Stimulated activated naive B cell treated with anti-CD40 and anti-IgM and Interleukin-4, amounts not matched to agents 10 μg/mL and 1 μg/mL and 100 μg/mL, for 72 hours (primary cell): Measurements from ENCODE around the gene COMT.

Experiments used
- ATAC-seq, 2 donors: fragments of 150-1000 bp; cut with Tn5 transposase; replicated peaks; 2 replicates each; pipeline ENCODE4 v1.10.0; 2021; ENCODE audit warnings: moderate library complexity in 1 of 2
- DNase-seq: peaks from one replicate; pipeline ENCODE4 v3.0.0; 2021
- H3K27ac Mint-ChIP-seq: one replicate; pipeline ENCODE4 v1.8.0; 2022; ENCODE audit warnings: mild to moderate bottlenecking, mixed read lengths
- H3K27me3 Mint-ChIP-seq, 2 donors: one replicate each; pipeline ENCODE4 v1.8.0; 2022; ENCODE audit warnings: mixed read lengths in 2 of 2
- H3K36me3 Mint-ChIP-seq, 2 donors: one replicate each; pipeline ENCODE4 v1.8.0; 2022; ENCODE audit warnings: mixed read lengths in 2 of 2, mild to moderate bottlenecking in 1 of 2
- H3K4me1 Mint-ChIP-seq, 2 donors: one replicate each; pipeline ENCODE4 v1.8.0; 2022; ENCODE audit warnings: mixed read lengths in 2 of 2, mild to moderate bottlenecking in 1 of 2
- H3K4me3 Mint-ChIP-seq, 2 donors: one replicate each; pipeline ENCODE4 v1.8.0; 2022; ENCODE audit warnings: mild to moderate bottlenecking in 2 of 2, mixed read lengths in 2 of 2, moderate library complexity in 1 of 2
- H3K9me3 Mint-ChIP-seq, 2 donors: one replicate each; pipeline ENCODE4 v1.8.0; 2022; ENCODE audit warnings: mixed read lengths in 2 of 2, mild to moderate bottlenecking in 1 of 2

COMT gene

GRCh38 chr22:19989725-19990067, 48.1 kb downstream of the COMT start:
- DNase-seq, result no peak
- no peak for ATAC-seq
- Mint-ChIP-seq H3K36me3 (no peaks in the 10 kb centered on the region), H3K27ac (no peak overlapping the region), H3K9me3 (no peaks in the 10 kb centered on the region), H3K4me3 (no peak overlapping the region), H3K27me3 (peaks cover under 1 to 13% of the 10 kb centered on the region in 2 donors), H3K4me1 (peaks cover 8 to 17% of the 10 kb centered on the region in 2 donors)

GRCh38 chr22:19990188-19990587, 48.6 kb downstream of the COMT start:
- peaks cover 0 to 2% of the 10 kb centered on the region in 2 donors for H3K9me3 Mint-ChIP-seq
- ATAC-seq (no peak), DNase-seq (no peak)
- H3K36me3 Mint-ChIP-seq, result no peaks in the 10 kb centered on the region
- peaks cover 12% of the 10 kb centered on the region in 2 donors for H3K4me1 Mint-ChIP-seq
- H3K27me3 Mint-ChIP-seq, result peaks cover 6 to 14% of the 10 kb centered on the region in 2 donors
- H3K4me3 Mint-ChIP-seq, result no peak overlapping the region
- no peak overlapping the region for H3K27ac Mint-ChIP-seq

GRCh38 chr22:19990609-19991394, 49.2 kb downstream of the COMT start:
- DNase-seq, result no peak

GRCh38 chr22:19991395-19991644, 49.7 kb downstream of the COMT start:
- DNase-seq, result no peak
- H3K4me1 Mint-ChIP-seq, result peaks cover 3 to 10% of the 10 kb centered on the region in 2 donors
- no peak overlapping the region for H3K4me3 Mint-ChIP-seq
- H3K9me3 Mint-ChIP-seq, result peaks cover 0 to 2% of the 10 kb centered on the region in 2 donors
- H3K27ac Mint-ChIP-seq, result no peak overlapping the region
- no peaks in the 10 kb centered on the region for H3K36me3 Mint-ChIP-seq
- ATAC-seq, result no peak
- peaks cover 8 to 14% of the 10 kb centered on the region in 2 donors for H3K27me3 Mint-ChIP-seq

More at GRCh38 chr22:19990609-19991394, 49.2 kb downstream of the COMT start:
- no peak for ATAC-seq
- peaks cover 8 to 14% of the 10 kb centered on the region in 2 donors for H3K27me3 Mint-ChIP-seq
- H3K9me3 Mint-ChIP-seq, result peaks cover 0 to 2% of the 10 kb centered on the region in 2 donors
- H3K36me3 Mint-ChIP-seq, result no peaks in the 10 kb centered on the region
- H3K27ac Mint-ChIP-seq, result no peak overlapping the region
- no peak overlapping the region for H3K4me3 Mint-ChIP-seq
- peaks cover 8 to 12% of the 10 kb centered on the region in 2 donors for H3K4me1 Mint-ChIP-seq

- Mint-ChIP-seq H3K36me3 (no peaks in the 10 kb centered on the region), H3K27ac (no peak overlapping the region), H3K4me3 (no peak overlapping the region), H3K27me3 (peaks cover 8 to 17% of the 10 kb centered on the region in 2 donors), H3K9me3 (peaks cover 0 to 2% of the 10 kb centered on the region in 2 donors), H3K4me1 (peaks cover 0 to 9% of the 10 kb centered on the region in 2 donors)
- no peak for DNase-seq
- ATAC-seq, result no peak
Observed at GRCh38 chr22:19991645-19992451, 50.3 kb downstream of the COMT start.

- no peaks in the 10 kb centered on the region for H3K36me3 Mint-ChIP-seq
- DNase-seq (no peak), ATAC-seq (no peak)
- H3K4me1 Mint-ChIP-seq, result peaks cover 0 to 9% of the 10 kb centered on the region in 2 donors
- peaks cover 0 to 2% of the 10 kb centered on the region in 2 donors for H3K9me3 Mint-ChIP-seq
- H3K4me3 Mint-ChIP-seq, result no peak overlapping the region
- peaks cover 10 to 18% of the 10 kb centered on the region in 2 donors for H3K27me3 Mint-ChIP-seq
- H3K27ac Mint-ChIP-seq, result no peak overlapping the region
Observed at GRCh38 chr22:19992481-19992911, 50.9 kb downstream of the COMT start.

- DNase-seq, result no peak
- Mint-ChIP-seq H3K4me3 (no peak overlapping the region), H3K9me3 (peaks cover 0 to 2% of the 10 kb centered on the region in 2 donors), H3K27ac (no peak overlapping the region), H3K4me1 (peaks cover 0 to 9% of the 10 kb centered on the region in 2 donors), H3K36me3 (no peaks in the 10 kb centered on the region), H3K27me3 (peaks cover 13 to 18% of the 10 kb centered on the region in 2 donors)
- no peak for ATAC-seq
Observed at GRCh38 chr22:19992921-19993355, 51.4 kb downstream of the COMT start.

GRCh38 chr22:19993926-19994325, 52.4 kb downstream of the COMT start:
- Mint-ChIP-seq H3K4me1 (peaks cover 0 to 9% of the 10 kb centered on the region in 2 donors), H3K36me3 (no peaks in the 10 kb centered on the region), H3K9me3 (peaks cover 0 to 2% of the 10 kb centered on the region in 2 donors), H3K27ac (no peak overlapping the region), H3K27me3 (peaks cover 13 to 18% of the 10 kb centered on the region in 2 donors), H3K4me3 (no peak overlapping the region)
- DNase-seq, result no peak
- no peak for ATAC-seq

GRCh38 chr22:19994851-19995610, 53.5 kb downstream of the COMT start:
- peaks cover 0 to 9% of the 10 kb centered on the region in 2 donors for H3K4me1 Mint-ChIP-seq

GRCh38 chr22:19995611-19996339, 54.2 kb downstream of the COMT start:
- Mint-ChIP-seq H3K27ac (no peak overlapping the region), H3K36me3 (no peaks in the 10 kb centered on the region), H3K9me3 (peaks cover 0 to 2% of the 10 kb centered on the region in 2 donors), H3K4me3 (no peak overlapping the region), H3K27me3 (peaks cover 13 to 18% of the 10 kb centered on the region in 2 donors), H3K4me1 (peaks cover 0 to 9% of the 10 kb centered on the region in 2 donors)
- no peak for DNase-seq
- ATAC-seq, result no peak

More at GRCh38 chr22:19994851-19995610, 53.5 kb downstream of the COMT start:
- no peaks in the 10 kb centered on the region for H3K36me3 Mint-ChIP-seq
- no peak for ATAC-seq
- no peak for DNase-seq
- H3K27ac Mint-ChIP-seq, result no peak overlapping the region
- peaks cover 13 to 18% of the 10 kb centered on the region in 2 donors for H3K27me3 Mint-ChIP-seq
- no peak overlapping the region for H3K4me3 Mint-ChIP-seq
- peaks cover 0 to 2% of the 10 kb centered on the region in 2 donors for H3K9me3 Mint-ChIP-seq

- peaks cover 0 to 2% of the 10 kb centered on the region in 2 donors for H3K9me3 Mint-ChIP-seq
- no peaks in the 10 kb centered on the region for H3K36me3 Mint-ChIP-seq
- no peak overlapping the region for H3K27ac Mint-ChIP-seq
- H3K4me1 Mint-ChIP-seq, result peaks cover 0 to 9% of the 10 kb centered on the region in 2 donors
- H3K4me3 Mint-ChIP-seq, result no peak overlapping the region
- DNase-seq (no peak), ATAC-seq (no peak)
- peaks cover 13 to 18% of the 10 kb centered on the region in 2 donors for H3K27me3 Mint-ChIP-seq
Observed at GRCh38 chr22:19996694-19997384, 55.3 kb downstream of the COMT start.

- Mint-ChIP-seq H3K27ac (no peak overlapping the region), H3K36me3 (no peaks in the 10 kb centered on the region), H3K4me1 (peaks cover 0 to 9% of the 10 kb centered on the region in 2 donors), H3K9me3 (peaks cover 0 to 2% of the 10 kb centered on the region in 2 donors), H3K4me3 (no peak overlapping the region), H3K27me3 (peaks cover 13 to 18% of the 10 kb centered on the region in 2 donors)
- ATAC-seq (no peak), DNase-seq (no peak)
Observed at GRCh38 chr22:19997561-19998231, 56.1 kb downstream of the COMT start.
